GOT3 (cell line): ENCODE data around the gene DYNLRB1.
"Not testable (repeated sequence)": the region's sequence is repeated elsewhere in the genome, so short reads cannot be mapped to it uniquely, and the experiment has no call there.

Source experiments
- DNase-seq: peaks from one replicate; lab custom pipeline; 2025; ENCODE audit warnings: mixed read lengths; lab: John Stamatoyannopoulos, UW

DYNLRB1 gene

DNA sequence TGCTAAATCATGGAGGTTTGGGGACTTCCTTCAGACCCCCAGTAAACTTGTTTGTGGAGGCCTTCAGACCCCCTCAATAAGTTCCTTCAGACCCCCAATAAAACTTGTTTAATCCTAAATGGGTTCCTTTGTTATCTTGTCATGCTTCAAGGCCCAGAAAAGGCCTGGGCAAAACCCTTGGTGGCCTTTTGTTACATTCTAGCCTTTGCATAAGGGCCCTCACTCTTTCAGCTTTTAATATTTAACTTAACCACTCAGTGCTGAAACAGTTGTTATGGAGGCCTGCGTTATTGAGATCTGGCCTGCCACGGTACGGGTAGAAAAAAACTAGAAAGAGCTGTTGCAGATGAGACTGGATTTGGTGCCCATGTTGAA is 4.3 kb upstream of the DYNLRB1 start:
- no peak for DNase-seq

DNA sequence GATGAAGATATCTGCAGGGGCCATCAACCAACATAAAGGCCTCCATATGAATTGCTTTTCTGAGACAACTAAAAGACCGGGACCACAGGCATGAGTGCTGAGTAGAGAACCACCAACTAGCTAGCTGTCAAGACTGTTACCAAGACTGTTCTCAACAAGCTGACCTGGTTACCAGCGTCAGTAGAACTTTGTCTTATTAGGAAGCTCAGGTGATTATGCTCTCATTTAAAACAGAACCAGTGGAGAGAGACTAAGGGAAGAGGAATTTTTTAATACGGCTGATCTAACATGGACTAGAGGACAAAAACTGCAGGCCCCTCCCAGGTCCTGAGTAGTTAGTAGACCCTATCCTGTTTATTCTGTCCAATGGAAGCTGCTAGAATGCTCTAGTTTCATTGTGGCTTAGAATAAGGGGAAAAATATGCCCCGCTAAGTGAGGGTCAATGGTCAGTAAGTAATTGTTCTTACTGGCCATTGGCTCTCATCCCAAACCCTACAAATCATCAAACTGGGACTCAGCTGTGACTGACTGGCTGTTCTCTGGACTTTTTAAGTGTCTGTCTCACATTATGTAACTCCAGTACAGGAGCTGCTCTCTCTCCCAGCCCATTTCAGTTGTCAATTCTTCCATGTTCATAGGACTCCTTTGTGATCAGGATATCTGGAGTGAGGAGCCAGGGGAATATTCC is 3.8 kb upstream of the DYNLRB1 start:
- DNase-seq = no peak

DNA sequence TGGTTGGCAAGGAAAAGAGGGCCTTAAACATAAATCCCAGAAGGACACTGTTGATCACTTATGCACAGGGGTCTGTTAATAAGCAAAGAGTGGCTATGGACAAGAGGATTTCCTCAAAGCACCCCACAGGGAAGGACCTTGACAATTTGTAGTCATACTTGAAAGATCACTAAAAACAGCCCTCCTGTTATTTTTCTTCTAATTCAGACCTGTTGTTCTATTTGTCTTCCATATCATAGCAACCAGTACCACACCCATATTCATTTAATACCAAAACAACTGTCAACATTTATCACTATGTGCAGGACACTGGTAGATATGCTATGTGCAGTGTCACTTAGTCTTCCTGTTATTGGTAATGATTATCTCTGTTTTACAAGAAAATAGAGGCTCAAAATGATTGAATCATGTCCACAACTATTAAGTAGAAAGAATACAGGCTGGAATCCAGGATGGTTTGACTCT is 3.2 kb upstream of the DYNLRB1 start:
- DNase-seq = no peak

DNA sequence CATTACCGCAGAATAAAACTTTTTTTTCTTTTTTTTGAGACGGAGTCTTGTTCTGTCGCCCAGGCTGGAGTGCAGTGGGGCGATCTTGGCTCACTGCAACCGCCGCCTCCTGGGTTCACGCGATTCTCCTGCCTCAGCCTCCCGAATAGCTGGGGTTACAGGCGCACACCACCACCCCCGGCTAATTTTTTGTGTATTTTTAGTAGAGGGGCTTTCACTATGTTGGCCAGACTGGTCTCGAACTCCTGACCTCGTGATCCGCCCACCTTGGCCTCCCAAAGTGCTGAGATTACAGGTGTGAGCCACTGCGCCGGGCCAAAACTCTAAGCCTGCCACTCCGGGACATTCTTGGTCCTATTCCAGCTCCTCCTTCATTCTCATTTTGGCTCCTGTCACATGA is 2.2 kb upstream of the DYNLRB1 start:
- DNase-seq = not testable (repeated sequence)

DNA sequence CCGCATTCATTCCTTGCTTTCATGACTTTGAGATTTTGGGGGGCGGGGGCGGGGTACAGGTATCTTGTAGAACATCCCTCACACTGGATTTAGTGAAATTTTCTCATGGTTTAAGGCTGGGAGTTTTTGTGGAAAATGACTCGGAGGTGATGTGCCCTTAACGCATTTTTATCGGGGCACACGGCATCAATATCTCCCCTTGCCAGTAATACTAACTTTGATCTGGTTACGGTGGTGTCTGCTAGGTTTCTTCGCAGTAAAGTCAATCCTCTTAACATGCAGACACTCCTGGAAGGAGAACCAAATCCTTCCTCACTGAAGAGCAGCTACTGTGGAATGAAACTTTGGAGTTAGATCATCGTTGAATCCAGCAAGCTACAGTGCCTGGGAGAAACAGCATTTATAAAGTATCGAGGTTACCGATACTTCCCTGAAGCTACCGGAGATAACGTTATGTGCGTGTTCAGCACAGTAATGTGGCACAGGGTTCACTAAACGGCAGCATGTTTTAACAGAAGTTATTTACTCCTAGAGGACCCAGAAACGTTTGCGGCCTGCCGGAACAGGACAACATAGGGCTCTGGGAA is 1.2 kb upstream of the DYNLRB1 start:
- no peak for DNase-seq

DNA sequence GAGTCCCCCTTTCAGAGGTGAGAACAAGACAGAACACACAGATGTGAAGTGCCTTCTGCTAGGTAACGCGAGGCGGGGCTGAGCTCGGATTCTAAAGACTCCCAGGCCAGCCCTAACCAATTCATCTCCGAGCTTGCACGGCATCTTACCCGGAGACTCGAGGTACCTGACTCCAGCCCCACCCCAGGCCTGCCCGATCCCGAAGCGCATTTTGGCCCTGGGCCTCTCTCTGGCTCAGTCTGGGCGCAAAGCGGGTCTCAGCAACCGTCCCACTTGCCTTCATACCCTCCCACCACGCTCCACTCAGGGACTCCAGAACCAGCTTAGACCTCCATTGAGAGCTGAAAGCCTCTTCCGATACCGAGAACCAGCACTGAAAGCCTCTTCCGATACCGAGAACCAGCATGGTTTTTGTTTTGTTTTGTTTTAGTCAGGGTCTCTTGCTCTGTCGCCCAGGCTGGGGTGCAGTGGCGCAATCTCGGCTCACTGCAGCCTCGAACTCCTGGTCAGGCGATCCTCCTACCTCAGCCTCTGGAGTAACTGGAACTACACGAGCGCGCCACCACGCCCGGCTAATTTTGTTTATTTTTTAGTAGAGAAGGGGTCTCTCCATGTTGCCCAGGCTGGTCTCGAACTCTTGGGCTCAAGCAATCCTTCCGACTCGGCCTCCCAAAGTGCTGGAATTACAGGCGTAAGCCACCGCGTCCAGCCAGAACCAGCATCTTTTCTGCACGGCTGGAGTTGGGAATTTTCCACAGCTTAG is 557 bp upstream of the DYNLRB1 start:
- DNase-seq = no peak

DNA sequence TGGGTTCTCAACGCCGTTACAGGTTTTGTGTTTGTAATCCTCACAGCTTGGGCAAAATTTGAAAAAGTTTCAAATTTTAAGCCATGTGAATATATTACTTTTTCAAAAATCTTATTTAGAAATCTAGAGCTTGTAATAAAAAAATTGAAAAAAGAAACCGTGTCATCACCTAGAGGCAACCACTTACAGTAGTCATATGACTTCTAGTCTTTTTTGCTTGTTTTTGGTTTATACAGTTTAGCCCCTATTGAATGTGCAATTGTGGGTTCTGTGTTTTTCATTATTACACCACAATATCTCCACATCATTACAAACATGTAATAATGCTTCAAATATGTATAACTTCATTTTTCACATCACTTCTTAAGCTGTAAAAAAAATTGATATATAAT is 888 bp downstream of the DYNLRB1 start:
- no peak for DNase-seq

DNA sequence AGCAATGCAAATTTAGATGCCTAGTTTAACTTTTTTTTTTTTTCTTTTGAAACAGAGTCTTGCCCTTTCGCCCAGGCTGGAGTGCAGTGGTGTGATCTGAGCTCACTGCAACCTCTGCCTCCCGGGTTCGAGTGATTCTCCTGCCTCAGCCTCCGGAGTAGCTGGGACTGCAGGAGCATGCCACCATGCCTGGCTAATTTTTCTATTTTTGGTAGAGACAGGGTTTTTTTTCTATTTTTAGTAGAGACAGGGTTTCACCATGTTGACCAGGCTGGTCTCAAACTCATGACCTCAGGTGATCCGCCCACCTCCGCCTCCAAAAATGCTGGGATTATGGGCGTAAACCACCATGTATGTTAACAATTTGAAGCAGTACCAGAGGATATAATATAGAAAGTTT is 2.6 kb downstream of the DYNLRB1 start:
- DNase-seq = not testable (repeated sequence)

DNA sequence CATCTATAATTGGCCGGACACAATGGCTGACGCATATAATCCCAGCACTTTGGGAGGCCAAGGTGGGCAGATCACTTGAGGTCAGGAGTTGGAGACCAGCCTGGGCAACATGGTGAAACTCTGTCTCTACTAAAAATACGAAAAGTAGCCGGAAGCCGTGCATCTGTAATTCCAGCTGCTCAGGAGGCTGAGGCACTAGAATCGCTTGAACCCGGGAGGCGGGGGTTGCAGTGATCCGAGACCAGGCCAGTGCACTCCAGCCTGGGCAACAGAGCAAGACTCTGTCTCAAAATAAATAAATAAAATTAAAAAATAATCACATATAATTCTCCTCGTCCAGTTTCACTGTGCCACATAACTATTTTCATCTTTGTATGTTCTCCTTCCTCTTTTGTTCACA is 3.6 kb downstream of the DYNLRB1 start:
- DNase-seq = not testable (repeated sequence)

DNA sequence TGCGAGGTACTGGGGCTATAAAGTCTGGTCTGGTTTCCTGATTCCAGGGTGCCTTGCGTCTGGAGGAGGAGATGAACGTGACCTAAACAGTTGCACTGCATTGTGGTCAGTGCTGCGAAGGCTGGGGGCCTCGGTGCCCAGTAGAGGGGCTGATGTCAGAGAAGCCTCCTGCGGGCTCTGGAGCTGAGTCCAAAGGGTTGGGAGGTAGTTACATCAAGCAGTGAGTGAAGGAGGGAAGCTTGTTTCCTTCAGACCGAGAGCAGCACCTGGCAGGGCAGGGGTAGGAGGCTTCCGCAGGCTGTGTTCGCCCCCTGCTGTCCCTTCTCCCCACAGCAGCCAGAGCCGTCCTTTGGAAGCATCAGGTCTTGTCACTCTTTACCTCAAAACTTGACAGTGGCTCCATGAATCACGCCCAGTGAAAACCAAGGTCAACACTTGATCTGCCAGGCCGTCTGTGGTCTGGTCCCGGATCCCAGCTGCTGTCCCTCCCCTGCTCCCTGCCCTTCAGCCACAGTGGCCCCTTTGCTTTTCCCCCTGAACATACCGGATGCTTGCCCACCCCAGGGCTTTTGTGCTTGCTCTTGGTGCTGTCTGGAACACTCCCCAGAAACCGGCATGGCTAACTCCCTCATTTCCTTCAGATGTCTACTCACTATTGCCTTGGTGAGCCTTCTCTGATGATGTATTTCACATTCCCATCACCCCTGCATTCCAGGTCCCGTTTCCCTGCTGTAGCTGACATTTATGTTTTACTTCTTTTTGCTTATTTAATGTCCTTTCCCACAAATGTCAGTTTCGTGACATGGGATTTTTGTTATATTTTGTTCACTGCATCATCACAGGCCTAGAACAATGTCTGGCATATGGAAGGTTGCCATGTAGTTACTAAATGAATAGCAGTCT is 7.0 kb downstream of the DYNLRB1 start:
- no peak for DNase-seq

DNA sequence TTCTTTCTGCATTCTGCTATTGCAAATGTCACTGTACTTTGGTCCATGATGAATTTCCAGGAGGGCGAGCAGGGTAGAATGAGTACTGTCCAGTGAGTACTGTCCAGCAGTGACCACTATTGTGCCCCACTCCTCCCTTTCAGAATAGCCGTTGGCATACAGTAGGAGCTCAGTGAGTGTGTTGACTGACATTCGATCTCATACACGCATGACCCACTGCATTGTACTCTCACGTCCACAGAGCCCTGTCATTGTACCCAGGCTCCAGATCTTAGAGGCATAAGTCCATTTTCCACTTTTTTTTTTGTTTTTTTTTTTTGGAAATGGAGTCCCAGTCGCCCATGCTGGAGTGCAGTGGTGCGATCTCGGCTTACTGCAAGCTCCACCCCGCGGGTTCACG is 8.2 kb downstream of the DYNLRB1 start:
- DNase-seq = no peak

DNA sequence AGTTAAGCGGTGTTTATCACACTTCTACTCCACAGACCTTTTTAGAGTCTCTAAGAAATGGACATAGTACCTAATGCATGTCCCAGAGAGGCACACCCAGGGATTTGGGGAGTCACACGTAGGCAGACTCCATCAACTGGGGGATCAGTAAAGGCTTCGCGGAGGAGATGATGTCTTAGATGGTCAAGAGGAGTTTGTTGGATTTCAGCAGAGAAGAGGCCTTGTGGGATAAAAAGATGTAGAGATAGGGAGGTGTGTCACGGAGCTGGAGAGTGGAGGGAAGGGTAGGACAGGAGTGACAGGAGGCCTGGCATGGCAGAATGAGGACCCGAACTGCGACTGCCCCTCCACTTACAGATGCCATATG is 9.1 kb downstream of the DYNLRB1 start:
- no peak for DNase-seq

DNA sequence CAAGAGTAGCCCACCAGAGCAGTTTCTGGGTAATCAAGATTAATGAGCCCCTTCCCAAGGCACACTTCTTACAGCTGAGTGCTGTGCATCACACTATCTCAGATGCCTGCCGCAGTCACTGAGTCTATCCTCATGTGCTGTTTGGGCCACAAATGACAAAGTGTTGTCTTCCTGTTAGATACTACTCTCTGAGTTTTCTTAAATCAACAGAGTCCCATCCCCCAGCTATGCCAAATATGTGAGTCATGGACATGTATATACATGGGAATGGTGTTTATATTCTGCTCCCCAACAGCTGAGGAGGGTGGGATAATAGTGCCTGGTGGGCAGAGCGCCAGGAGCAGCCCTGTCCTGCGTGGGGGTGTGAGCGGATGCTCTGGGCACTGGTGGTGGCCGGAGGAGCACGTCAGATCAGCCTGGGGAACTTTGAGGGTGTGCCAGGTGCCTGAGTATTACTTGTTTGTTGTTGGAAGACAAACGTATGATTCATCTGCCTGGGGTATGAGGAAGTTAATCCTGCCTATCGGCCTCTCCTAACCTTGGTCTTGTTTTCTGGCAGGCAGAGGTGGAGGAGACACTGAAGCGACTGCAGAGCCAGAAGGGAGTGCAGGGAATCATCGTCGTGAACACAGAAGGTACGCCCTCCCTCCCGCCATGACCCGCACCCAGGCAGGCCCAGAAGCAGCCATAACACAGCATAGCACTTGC is 9.6 kb downstream of the DYNLRB1 start:
- DNase-seq = peak; percentile 85

DNA sequence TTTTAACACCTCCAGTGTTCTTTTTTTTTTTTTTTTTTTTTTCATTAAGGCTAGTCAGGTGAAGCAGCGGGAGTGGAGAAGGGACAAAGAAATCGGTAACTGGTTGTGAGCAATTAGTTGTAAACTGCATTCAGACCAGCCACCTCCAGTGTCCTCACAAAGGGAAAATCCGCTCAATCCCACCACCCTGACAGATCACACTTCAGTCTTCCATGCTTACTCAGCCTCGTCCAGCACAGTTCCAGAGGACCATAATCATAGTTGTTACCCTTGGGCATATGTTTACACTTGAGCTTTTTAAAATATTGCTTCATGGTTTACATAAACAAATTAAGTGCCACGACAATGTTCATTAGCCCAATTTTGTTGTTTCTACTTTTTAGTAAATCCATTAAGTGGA is 10.2 kb downstream of the DYNLRB1 start:
- DNase-seq = no peak

DNA sequence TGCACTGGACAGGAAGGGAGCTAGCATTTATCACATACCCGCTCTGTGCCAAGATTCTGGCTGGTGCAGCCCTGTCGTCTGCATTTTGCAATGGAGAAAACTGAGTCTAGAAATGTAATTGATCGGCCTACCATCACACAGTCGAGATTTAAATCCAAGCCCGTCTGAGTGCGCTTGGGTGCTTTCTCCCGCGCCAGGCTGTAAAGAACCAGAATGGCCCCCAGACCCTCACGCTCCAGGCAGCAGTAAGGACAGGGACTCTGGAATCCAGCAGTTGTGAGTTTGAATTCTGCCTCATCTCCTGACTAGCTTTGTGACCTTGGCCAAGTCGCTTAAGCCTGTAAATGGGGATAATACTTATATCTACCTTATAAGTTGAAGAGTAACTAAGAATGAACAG is 10.8 kb downstream of the DYNLRB1 start:
- no peak for DNase-seq

DNA sequence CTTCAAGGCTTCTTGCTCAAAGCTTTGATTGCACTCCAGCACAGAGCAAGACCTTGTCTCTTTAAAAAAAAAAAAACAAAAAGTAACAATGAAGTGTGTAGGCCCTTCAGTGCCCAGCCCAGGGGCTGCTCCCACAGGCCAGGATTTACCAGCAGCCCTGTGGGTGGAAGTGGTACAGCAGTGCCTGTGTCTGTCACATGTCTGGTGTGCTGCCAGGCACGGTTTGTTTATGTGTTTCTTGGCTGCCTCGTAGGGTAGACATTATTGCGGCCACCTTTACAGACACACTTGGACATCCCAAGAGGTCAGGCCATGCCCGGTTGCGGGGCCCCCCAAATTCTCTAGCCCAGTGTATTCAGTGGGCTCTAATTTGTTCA is 12.7 kb downstream of the DYNLRB1 start:
- no peak for DNase-seq

DNA sequence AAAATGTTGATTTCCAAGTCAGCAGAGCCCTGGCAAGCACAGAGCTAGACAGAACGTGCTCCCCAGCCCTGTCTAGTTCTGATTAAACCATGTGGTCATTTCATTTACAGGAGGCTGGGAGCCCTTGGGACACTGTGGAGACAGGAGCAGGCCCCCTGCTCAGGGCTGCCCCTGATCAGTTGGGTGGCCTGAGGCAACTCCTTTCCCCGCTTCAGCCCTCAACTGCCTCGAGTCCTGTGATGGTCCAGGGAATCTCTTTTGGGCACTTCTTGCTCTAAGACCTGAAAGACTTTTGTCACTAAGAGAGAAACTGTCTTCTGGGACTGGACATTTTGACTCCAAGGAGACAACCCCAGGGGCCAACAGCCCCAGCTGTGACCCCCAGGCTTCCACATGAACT is 13.5 kb downstream of the DYNLRB1 start:
- no peak for DNase-seq

DNA sequence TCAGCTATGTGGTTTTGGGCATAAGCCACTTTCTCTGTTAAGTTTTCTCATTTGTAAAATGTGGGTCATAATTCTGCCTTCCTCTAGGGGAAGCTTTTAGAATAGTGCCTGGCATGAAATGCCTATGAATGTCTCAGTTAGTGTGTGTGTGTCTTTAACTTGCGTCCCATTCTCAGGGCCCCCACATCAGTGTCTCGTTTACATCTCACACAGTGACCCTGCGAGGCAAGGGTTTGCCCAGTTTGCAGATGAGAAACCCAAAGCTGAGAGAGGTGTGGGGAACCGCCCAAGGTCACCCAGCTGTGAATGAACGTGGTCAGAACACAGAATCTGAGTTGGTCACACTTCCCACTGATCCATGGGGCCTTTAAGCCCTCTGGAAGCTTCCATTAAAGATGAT is 14.1 kb downstream of the DYNLRB1 start:
- DNase-seq = no peak

DNA sequence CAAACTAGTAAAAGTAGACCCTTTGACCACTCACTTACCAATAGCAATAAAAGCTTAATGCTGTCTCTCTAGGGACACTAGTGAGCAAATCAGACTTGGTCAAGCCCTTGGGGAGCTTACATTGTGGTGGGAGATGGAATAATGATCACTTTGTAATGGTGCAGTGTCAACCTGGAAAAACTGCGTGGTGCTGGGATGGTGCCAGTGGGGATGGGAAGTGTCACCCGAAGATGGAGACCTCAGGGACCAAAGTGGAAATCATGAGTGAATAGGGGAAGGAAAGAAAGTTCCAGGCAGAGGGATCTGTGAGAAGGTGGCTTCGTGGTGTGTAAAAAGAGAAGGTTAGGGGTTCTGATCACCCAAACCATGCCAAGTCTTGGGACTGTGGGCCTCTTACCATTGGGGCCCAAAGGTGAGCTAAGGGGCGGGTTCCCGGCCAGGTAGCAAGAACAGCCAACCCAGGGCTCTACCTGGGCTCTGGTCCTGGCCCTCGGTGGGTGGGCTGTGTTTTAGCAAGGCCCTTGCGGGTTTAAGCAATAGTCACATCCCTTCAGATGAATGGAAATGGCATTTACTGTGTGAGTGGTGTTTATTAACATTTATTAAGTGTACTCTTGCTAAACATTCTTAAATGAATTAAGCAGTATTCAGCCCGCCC is 15.5 kb downstream of the DYNLRB1 start:
- no peak for DNase-seq

DNA sequence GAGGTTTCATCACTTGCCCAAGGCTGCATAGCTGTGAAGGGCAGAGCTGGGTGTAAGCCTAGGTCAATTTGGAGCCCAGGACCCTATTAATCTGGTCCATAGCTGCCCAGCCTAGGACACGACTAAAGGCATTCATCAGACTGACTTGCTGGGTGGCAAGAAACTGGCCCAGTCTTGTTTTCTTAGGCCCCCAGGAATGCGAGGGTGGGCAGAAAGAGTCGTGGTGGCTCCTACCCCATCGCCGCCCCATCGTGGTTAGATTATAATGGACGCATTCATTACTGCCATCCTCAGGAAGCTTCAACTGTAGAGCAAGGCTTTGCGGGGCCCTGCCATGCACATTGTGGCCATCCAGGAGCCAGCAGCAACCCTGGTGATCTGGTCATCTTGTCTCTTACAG is 16.1 kb downstream of the DYNLRB1 start:
- no peak for DNase-seq

DNA sequence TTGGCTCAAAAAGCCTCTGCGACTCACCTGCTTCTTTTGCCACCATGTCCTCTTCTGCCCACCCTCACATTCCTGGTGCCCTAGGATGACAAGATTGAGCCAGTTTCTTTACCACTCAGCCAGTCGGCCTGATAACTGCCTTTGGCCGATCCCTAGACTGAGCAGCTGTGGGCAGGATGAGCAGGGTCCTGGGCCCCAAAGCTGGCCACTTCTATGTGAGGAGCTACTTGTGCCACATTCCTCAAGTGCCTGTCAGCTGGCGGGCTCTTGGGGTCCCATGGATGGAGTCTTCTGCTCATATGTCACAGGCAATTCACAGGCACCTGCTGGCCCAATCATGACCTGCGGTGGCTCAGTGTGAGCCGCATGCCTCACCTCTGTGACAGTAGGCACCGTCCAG is 16.5 kb downstream of the DYNLRB1 start:
- DNase-seq = no peak
